Nucleus accumbens (tissue), 56 donors: ENCODE measurements around the gene SERINC5.
A peak's percentile ranks its signal among the peaks of the same experiment; 100 is the strongest.

Source experiments
- DNase-seq, 56 donors: peaks; one replicate each; lab custom pipeline; 2025; lab: John Stamatoyannopoulos, UW

Gene SERINC5

DNA sequence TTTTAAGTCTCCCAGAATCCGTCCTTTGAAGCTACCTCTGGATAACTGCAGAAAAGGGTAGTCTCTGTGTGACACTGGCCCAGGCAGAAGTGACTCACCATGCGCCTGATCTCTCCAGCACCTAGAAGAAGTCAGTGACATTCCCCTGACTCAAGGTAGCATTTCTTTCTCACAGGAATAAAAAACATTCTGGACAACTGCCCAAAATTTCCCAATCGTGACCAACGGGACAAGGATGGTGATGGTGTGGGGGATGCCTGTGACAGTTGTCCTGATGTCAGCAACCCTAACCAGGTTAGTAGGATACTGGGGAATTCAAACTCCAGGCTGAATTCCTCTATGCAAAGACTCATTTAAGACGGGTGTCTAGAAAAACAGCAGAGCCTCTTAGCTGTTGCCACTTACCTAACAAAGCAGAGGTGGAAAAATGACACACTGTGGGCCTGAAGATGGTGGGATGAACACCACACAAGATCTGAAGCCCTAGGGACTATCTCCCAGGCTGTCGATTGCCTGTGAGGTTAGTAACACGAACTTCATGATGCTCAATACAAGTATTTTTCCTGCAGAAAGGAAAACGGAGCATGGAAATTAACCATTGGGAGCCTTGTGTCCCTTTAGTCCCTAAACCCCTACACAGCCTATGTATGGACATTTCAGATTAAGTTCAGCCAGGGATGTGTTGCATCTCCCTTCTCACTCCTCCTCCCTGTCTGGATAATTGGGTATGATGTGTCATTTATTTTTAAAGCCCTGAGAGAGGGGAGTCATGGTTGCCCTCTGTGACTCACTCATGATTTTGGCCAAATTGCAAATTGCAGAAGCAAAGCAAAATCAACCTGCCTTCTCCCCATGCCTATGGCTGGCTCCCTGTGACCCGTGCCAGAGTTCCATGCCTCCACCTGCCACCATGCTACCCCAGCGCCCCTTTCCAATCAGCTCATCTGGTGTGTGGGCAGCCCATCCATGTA lies 183.5 kb downstream of the SERINC5 start:
- DNase-seq: peak in 4 of 56 donors; percentile 10 to 24 (median 14)

DNA sequence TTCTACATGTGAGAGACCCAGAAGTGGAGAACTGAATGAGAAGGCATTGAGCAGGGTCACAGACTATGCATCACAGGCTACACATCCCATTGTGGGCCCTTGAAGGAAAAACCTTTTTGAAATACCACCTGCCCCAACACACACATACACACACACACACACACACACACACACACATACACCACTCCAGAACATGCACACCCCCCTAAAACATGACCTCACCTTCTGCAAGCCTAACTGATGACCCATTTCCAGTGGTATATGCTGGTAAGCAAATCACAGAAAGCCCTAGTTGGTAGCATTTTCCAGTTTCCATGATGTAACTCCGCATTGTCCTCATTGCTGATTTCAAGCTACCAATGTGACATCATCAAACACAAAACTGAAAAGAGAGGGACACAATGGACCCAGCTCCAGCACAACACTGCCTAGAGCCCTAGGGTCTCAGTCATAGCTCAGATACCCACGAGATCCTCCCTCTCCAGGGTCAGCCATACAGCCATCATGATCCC lies 184.3 kb downstream of the SERINC5 start:
- DNase-seq: no peak

DNA sequence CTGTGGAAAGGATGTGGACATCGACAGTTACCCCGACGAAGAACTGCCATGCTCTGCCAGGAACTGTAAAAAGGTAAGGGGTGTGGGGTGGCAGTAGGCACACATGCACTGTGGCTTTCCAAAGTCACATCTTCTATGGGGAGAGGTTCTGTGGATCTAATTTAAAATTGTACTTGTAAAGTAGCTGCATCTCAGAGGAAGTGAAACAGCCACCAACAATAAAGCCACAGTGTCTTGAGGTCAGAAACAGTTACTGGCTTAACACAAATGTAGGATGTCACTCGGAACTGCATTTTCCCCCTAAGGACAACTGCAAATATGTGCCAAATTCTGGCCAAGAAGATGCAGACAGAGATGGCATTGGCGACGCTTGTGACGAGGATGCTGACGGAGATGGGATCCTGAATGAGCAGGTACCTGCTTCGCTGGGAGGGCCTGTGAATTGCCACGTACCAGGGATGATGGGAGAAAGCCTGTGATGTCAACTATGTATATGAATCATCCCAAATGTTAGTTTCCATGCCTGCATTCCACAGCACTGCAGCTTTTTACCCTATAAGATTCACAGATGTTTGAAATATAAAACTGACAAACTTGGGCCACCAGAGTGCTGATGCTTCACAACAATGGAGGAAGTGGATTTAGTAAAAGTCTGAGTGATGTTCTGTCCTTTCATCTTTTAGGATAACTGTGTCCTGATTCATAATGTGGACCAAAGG lies 185.4 kb downstream of the SERINC5 start:
- no peak for DNase-seq

GRCh38 chr5:80069918-80070318 lies 185.9 kb downstream of the SERINC5 start:
- DNase-seq: peak in 13 of 56 donors; percentile 6 to 22 (median 11)

DNA sequence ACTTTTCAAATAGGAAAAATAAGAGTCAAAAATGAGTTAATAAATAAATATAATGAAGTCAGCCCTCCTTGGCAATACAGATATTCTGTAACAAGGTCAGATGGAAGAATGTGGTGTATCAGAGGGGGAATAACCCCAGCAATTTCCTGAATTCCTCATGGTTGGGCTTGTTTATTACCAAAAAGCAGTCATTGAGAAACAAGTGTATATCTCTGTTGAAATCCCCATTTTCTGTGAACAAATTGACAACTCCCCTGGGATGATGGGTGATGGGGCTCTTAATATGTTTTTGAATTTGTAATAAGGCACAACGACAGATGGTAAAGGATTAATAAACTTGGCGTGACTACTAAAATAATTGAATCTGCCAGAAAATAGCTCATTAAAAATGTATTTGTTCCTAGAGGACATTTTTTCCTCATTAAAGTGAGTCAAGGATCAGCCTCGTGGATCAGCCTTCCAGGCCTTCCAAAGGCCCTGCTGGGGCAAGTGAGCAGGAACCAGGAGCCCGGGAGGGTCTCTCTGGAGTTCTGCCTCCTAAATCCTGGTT lies 186.5 kb downstream of the SERINC5 start:
- DNase-seq: no peak

DNA sequence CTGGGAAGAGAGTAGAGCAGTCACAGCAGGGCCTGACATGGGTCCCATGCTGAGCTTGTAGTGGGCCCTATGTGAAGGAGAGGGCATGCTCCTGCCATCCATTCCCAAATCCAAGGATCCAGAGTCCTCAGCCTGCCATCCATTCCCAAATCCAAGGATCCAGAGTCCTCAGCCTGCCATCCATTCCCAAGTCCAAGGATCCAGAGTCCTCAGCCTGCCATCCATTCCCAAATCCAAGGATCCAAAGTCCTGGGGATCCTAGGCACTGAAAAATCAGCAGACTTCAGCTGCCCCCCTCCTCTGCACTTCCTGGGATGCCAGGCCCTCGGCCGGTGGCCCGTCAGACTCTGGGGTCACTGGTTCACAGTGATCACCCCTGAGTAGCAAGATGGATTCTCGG lies 187.1 kb downstream of the SERINC5 start:
- no peak for DNase-seq

- no peak for DNase-seq
Observed at GRCh38 chr5:80068246-80068636, 187.6 kb downstream of the SERINC5 start.

- DNase-seq: no peak
Observed at GRCh38 chr5:80067531-80068245, 188.2 kb downstream of the SERINC5 start.

GRCh38 chr5:80067016-80067415 lies 188.8 kb downstream of the SERINC5 start:
- DNase-seq: no peak

- no peak for DNase-seq
Observed at GRCh38 chr5:80064124-80064523, 191.7 kb downstream of the SERINC5 start.
